SK-N-SH (cell line): ENCODE measurements around the gene DNAJC4. TPM values are rescaled to one million over a fixed set of nuclear protein-coding genes. Genes with fewer than 3 reads are reported as not detected.
A peak's percentile ranks its signal among the peaks of the same experiment; 100 is the strongest.

Experiments
- CTCF ChIA-PET: fragments of 300-600, 350-600 bp; formaldehyde crosslinking; extraction: SDS; loops from one replicate; lab custom pipeline; 2021; lab: Yijun Ruan, JAX
- POLR2A ChIA-PET: fragments of 350-600 bp; sonication (Branson Sonifier 250); formaldehyde crosslinking; extraction: SDS; loops from one replicate; lab custom pipeline; 2020; ENCODE audit warnings: antibody characterized with exemption, inconsistent platforms; lab: Yijun Ruan, JAX
- DNase-seq: peaks from one replicate; pipeline ENCODE4 v3.0.0; 2012
- H2AFZ ChIP-seq: fragments of 200-600 bp; sonication (generic); 2 replicates; pipeline ENCODE4 v1.8.1; 2016; ENCODE audit warnings: antibody characterized with exemption, mild to moderate bottlenecking, low read depth
- H3F3A ChIP-seq: fragments of 200-600 bp; sonication (generic); replicated peaks from 2 replicates; pipeline ENCODE3; 2016; ENCODE audit warnings: antibody characterized with exemption, mild to moderate bottlenecking; ENCODE audit not compliant: insufficient read depth
- H3K27ac ChIP-seq, 2 experiments: fragments of 200-500 bp in 1 of 2; fragments of 200-600 bp in 1 of 2; sonication (Bioruptor generic) in 1 of 2; sonication (generic), shearing (Covaris generic) in 1 of 2; 2 replicates each; pipeline versions ENCODE4 v1.5.1 to v1.6.1; 2014 to 2016; ENCODE audit warnings: low read depth in 2 of 2, inconsistent platforms in 1 of 2, low read length in 1 of 2, mild to moderate bottlenecking in 1 of 2, mixed read lengths in 1 of 2
- H3K27me3 ChIP-seq: fragments of 200-600 bp; sonication (generic), shearing (Covaris generic); 2 replicates; pipeline ENCODE4 v1.6.1; 2016; ENCODE audit warnings: mixed run types; ENCODE audit not compliant: insufficient read depth
- H3K36me3 ChIP-seq, 2 experiments: fragments of 200-500 bp in 1 of 2; fragments of 200-600 bp in 1 of 2; sonication (Bioruptor generic) in 1 of 2; sonication (generic) in 1 of 2; replicated peaks in 1 of 2; 2 replicates each; pipeline versions ENCODE3 to v1.5.1; 2014 to 2016; ENCODE audit warnings: low read length in 1 of 2, mild to moderate bottlenecking in 1 of 2; ENCODE audit not compliant: insufficient read depth in 2 of 2, control insufficient read depth in 1 of 2
- H3K4me1 ChIP-seq, 2 experiments: fragments of 200-500 bp in 1 of 2; fragments of 200-600 bp in 1 of 2; sonication (Bioruptor generic) in 1 of 2; sonication (generic), shearing (Covaris generic) in 1 of 2; 2 replicates each; pipeline versions ENCODE4 v1.5.1 to v1.6.1; 2014 to 2016; ENCODE audit warnings: low read depth in 1 of 2, low read length in 1 of 2, mixed run types in 1 of 2; ENCODE audit not compliant: insufficient read depth in 2 of 2, control insufficient read depth in 1 of 2
- H3K4me2 ChIP-seq: fragments of 200-600 bp; sonication (generic), shearing (Covaris generic); 2 replicates; pipeline ENCODE4 v1.6.1; 2017; ENCODE audit warnings: mixed run types
- H3K4me3 ChIP-seq, 2 experiments: fragments of 200-500 bp in 1 of 2; fragments of 200-600 bp in 1 of 2; sonication (Bioruptor generic) in 1 of 2; sonication (generic), shearing (Covaris generic) in 1 of 2; 2 replicates each; pipeline versions ENCODE4 v1.5.1 to v1.8.1; 2014 to 2016; ENCODE audit warnings: low read depth in 2 of 2, inconsistent platforms in 1 of 2, low read length in 1 of 2, mild to moderate bottlenecking in 1 of 2, mixed read lengths in 1 of 2, moderate library complexity in 1 of 2
- H3K79me2 ChIP-seq: fragments of 200-600 bp; sonication (generic); 2 replicates; pipeline ENCODE4 v1.8.1; 2017; ENCODE audit warnings: mild to moderate bottlenecking; ENCODE audit not compliant: insufficient read depth
- H3K9ac ChIP-seq: fragments of 200-600 bp; sonication (generic); 2 replicates; pipeline ENCODE4 v1.6.1; 2017; ENCODE audit warnings: mixed run types
- H3K9me2 ChIP-seq: fragments of 200-600 bp; sonication (generic); 2 replicates; pipeline ENCODE4 v1.6.1; 2017; ENCODE audit warnings: mixed run types
- H3K9me3 ChIP-seq: fragments of 200-600 bp; sonication (generic); 2 replicates; pipeline ENCODE4 v1.6.1; 2017; ENCODE audit warnings: mixed run types, mild to moderate bottlenecking, moderate library complexity
- H4K20me1 ChIP-seq: fragments of 200-600 bp; sonication (generic); 2 replicates; pipeline ENCODE4 v1.6.1; 2017; ENCODE audit warnings: mild to moderate bottlenecking, mixed run types; ENCODE audit not compliant: insufficient read depth
- CHD2 ChIP-seq: fragments of 150-350 bp; IDR thresholded peaks from 2 replicates; pipeline ENCODE4 v1.6.1; 2018; ENCODE audit warnings: low read length; ENCODE audit not compliant: partially characterized antibody
- ELF1 ChIP-seq: IDR thresholded peaks from 2 replicates; pipeline ENCODE4 v1.4.0; 2012
- FOXM1 ChIP-seq: IDR thresholded peaks from 2 replicates; pipeline ENCODE4 v1.4.0; 2012; ENCODE audit warnings: low read depth, mild to moderate bottlenecking
- GABPA ChIP-seq: IDR thresholded peaks from 2 replicates; pipeline ENCODE4 v1.4.0; 2012; ENCODE audit warnings: low read depth, mild to moderate bottlenecking
- GATA2 ChIP-seq: sonication (generic); formaldehyde crosslinking; IDR thresholded peaks from 2 replicates; pipeline ENCODE4 v1.5.0; 2020; ENCODE audit warnings: mild to moderate bottlenecking, missing genetic modification reagents
- JUND ChIP-seq: IDR thresholded peaks from 2 replicates; pipeline ENCODE4 v1.4.0; 2012
- MEF2A ChIP-seq: IDR thresholded peaks from 2 replicates; pipeline ENCODE4 v1.4.0; 2012; ENCODE audit warnings: low read depth, borderline replicate concordance
- MXI1 ChIP-seq: IDR thresholded peaks from 2 replicates; pipeline ENCODE4 v1.6.1; 2012; ENCODE audit warnings: mild to moderate bottlenecking, low read depth, low read length, improper control_type of control experiment
- NFIC ChIP-seq: IDR thresholded peaks from 2 replicates; pipeline ENCODE4 v1.4.0; 2012; ENCODE audit warnings: borderline replicate concordance
- NRF1 ChIP-seq: IDR thresholded peaks from 2 replicates; pipeline ENCODE4 v1.6.1; 2012; ENCODE audit warnings: low read depth, mild to moderate bottlenecking, low read length
- POLR2AphosphoS5 ChIP-seq: IDR thresholded peaks from 2 replicates; pipeline ENCODE4 v1.6.1; 2012; ENCODE audit warnings: low read depth, low read length
- RCOR1 ChIP-seq: fragments of 150-350 bp; IDR thresholded peaks from 2 replicates; pipeline ENCODE4 v1.6.1; 2017; ENCODE audit warnings: antibody characterized with exemption, low read length
- RXRA ChIP-seq: IDR thresholded peaks from 2 replicates; pipeline ENCODE4 v1.4.0; 2012; ENCODE audit warnings: low read depth, mild to moderate bottlenecking, borderline replicate concordance
- SIN3A ChIP-seq: IDR thresholded peaks from 2 replicates; pipeline ENCODE4 v1.6.1; 2012; ENCODE audit warnings: low read depth, mild to moderate bottlenecking, low read length, moderate library complexity, borderline replicate concordance
- SMC3 ChIP-seq: IDR thresholded peaks from 2 replicates; pipeline ENCODE4 v1.6.1; 2012; ENCODE audit warnings: low read depth, low read length, improper control_type of control experiment
- TAF1 ChIP-seq: IDR thresholded peaks from 2 replicates; pipeline ENCODE4 v1.6.1; 2012; ENCODE audit warnings: low read depth, mild to moderate bottlenecking, low read length, moderate library complexity, borderline replicate concordance
- TCF12 ChIP-seq: IDR thresholded peaks from 2 replicates; pipeline ENCODE4 v1.4.0; 2012
- TEAD4 ChIP-seq: IDR thresholded peaks from 2 replicates; pipeline ENCODE4 v1.4.0; 2012; ENCODE audit warnings: mild to moderate bottlenecking, borderline replicate concordance; ENCODE audit not compliant: insufficient read depth
- YY1 ChIP-seq: IDR thresholded peaks from 2 replicates; pipeline ENCODE4 v1.4.0; 2012; ENCODE audit warnings: low read depth, mild to moderate bottlenecking
- WGBS: methylation state at CpG from one replicate; pipeline ENCODE4 v1.1.6; 2017; ENCODE audit warnings: low lambda C conversion rate; 5-methylcytosine and 5-hydroxymethylcytosine counted together
- polyA plus RNA-seq, 3 experiments: library from polyadenylated mRNA; depleted of rRNA; stranded (reverse); fragments of >200 nt; gene quantifications; 2 replicates each; pipeline ENCODE4 v1.2.3, GENCODE V29; 2012
- TF ChIP-seq, protein P1 (sequence below): IDR thresholded peaks from 2 replicates; pipeline ENCODE4 v1.4.0; 2012; ENCODE audit warnings: low read depth, borderline replicate concordance
- TF ChIP-seq, protein P2 (sequence below): fragments of 200-600 bp; sonication (generic); IDR thresholded peaks from 2 replicates; pipeline ENCODE4 v1.6.1; 2017; ENCODE audit warnings: antibody characterized with exemption, mild to moderate bottlenecking, moderate library complexity
- TF ChIP-seq, protein P3 (sequence below): IDR thresholded peaks from 2 replicates; pipeline ENCODE4 v1.6.1; 2012; ENCODE audit warnings: mild to moderate bottlenecking, low read depth, low read length, moderate library complexity

Gene DNAJC4
- polyA plus RNA-seq, 1 of the 3 experiments (the other 2 are of a cell fraction), result 52.1 TPM

DNA sequence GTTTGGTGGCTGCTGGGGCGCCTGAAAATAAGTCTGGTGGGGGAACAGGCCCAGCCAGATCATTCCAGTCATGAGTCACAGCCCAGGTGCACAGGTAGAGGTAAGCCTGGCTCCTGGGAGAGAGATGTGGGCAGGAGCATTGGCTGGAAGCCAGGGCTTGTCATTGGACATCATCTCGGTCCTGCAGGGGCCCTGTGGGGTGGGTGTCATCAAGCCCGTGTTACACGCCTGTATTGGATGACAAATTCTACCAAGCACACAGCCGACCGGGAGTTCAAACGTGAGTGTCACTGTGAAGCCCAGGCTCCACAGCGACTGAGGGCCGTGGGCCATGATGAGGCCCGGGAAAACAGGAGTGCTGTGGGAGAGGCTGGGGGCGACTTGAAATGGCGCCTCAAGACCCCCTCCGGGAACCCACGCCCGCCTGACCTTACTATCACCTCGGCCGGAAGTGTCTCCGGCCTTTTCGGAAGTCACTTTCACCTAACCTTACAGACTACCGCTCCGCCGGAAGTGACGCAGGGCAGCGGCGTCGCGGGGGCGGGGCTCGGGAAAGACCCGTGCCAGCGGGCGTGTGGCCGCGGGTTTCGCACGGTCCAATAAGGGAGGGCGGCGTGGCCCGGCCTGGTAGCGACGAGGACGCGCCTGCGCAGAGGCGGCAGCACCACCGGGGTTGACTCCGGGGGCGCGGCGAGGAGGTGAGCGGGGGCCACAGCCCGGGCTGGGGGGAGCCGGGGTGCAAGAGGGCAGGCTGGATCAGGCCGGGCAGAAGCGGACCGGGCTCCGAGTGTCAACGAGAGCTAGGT, 10.3 kb downstream of the DNAJC4 start, which contains the start of gene FKBP2:
FKBP2 (plus strand) TSS at position 661 of the 806 bp plus-strand sequence. CDS start 1,293 bp downstream, outside the sequence.
- Histone ChIP-seq H4K20me1 (no peaks in the 10 kb centered on the region), H3K4me1 (peaks cover 15 to 41% of the 10 kb centered on the region in 2 experiments; a peak in 2 of 4 replicates), H2AFZ (peak within 1 kb of the TSS; percentile 63; the same call in 1 of the 2 replicates), H3K27me3 (no peaks in the 10 kb centered on the region), H3K9me2 (no peaks in the 10 kb centered on the region), H3K79me2 (peaks cover 43% of the 10 kb centered on the region), H3K27ac (peak within 1 kb of the TSS; percentile 94 to 98), H3K9ac (peak within 1 kb of the TSS; percentile 84), H3K9me3 (no peaks in the 10 kb centered on the region), H3F3A (peaks cover 28% of the 10 kb centered on the region), H3K4me3 (peak within 1 kb of the TSS; percentile 78 to 92), H3K36me3 (peaks cover 10 to 32% of the 10 kb centered on the region in 2 experiments), H3K4me2 (peak within 1 kb of the TSS; percentile 98)
- TF ChIP-seq MXI1 (peak; percentile 54; the same call in 1 of the 2 replicates), FOXM1 (peak; percentile 84), TCF12 (no peak), YY1 (no peak), TEAD4 (no peak), ELF1 (peak; percentile 74), RXRA (peak; percentile 52; the same call in 1 of the 2 replicates), POLR2AphosphoS5 (peak; percentile 86), RCOR1 (no peak), MEF2A (no peak), SMC3 (no peak), GATA2 (CRISPR knock-in tag) (no peak), NRF1 (peak; percentile 83), JUND (peak; percentile 19; the same call in 1 of the 2 replicates), TAF1 (peak; percentile 91; the same call in 1 of the 2 replicates), NFIC (peak; percentile 36), SIN3A (peak; percentile 68; the same call in 1 of the 2 replicates), GABPA (peak; percentile 89), CHD2 (peak; percentile 21)
- TF ChIP-seq, protein P1, sequence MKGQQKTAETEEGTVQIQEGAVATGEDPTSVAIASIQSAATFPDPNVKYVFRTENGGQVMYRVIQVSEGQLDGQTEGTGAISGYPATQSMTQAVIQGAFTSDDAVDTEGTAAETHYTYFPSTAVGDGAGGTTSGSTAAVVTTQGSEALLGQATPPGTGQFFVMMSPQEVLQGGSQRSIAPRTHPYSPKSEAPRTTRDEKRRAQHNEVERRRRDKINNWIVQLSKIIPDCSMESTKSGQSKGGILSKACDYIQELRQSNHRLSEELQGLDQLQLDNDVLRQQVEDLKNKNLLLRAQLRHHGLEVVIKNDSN, result no peak
- TF ChIP-seq, protein P2, sequence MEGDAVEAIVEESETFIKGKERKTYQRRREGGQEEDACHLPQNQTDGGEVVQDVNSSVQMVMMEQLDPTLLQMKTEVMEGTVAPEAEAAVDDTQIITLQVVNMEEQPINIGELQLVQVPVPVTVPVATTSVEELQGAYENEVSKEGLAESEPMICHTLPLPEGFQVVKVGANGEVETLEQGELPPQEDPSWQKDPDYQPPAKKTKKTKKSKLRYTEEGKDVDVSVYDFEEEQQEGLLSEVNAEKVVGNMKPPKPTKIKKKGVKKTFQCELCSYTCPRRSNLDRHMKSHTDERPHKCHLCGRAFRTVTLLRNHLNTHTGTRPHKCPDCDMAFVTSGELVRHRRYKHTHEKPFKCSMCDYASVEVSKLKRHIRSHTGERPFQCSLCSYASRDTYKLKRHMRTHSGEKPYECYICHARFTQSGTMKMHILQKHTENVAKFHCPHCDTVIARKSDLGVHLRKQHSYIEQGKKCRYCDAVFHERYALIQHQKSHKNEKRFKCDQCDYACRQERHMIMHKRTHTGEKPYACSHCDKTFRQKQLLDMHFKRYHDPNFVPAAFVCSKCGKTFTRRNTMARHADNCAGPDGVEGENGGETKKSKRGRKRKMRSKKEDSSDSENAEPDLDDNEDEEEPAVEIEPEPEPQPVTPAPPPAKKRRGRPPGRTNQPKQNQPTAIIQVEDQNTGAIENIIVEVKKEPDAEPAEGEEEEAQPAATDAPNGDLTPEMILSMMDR, result no peak
- TF ChIP-seq, protein P3, sequence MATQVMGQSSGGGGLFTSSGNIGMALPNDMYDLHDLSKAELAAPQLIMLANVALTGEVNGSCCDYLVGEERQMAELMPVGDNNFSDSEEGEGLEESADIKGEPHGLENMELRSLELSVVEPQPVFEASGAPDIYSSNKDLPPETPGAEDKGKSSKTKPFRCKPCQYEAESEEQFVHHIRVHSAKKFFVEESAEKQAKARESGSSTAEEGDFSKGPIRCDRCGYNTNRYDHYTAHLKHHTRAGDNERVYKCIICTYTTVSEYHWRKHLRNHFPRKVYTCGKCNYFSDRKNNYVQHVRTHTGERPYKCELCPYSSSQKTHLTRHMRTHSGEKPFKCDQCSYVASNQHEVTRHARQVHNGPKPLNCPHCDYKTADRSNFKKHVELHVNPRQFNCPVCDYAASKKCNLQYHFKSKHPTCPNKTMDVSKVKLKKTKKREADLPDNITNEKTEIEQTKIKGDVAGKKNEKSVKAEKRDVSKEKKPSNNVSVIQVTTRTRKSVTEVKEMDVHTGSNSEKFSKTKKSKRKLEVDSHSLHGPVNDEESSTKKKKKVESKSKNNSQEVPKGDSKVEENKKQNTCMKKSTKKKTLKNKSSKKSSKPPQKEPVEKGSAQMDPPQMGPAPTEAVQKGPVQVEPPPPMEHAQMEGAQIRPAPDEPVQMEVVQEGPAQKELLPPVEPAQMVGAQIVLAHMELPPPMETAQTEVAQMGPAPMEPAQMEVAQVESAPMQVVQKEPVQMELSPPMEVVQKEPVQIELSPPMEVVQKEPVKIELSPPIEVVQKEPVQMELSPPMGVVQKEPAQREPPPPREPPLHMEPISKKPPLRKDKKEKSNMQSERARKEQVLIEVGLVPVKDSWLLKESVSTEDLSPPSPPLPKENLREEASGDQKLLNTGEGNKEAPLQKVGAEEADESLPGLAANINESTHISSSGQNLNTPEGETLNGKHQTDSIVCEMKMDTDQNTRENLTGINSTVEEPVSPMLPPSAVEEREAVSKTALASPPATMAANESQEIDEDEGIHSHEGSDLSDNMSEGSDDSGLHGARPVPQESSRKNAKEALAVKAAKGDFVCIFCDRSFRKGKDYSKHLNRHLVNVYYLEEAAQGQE, result 0 out of 2 replicates have a peak, but pooled peaks have one; percentile 16
- POLR2A ChIA-PET, result interaction anchor here (0.6 to 12.4 kb wide), 10 partner anchors 8 to 151 kb away, joined by 3 to 112 read pairs (median 4); partner anchors contain the start of genes DNAJC4, ESRRA, NUDT22 and TRPT1
- CTCF ChIA-PET, result interaction anchor here (0.6 to 3.3 kb wide), 3 partner anchors 11 to 88 kb away, joined by 3 to 17 read pairs (median 3); partner anchors contain the start of gene PLCB3
- peak; percentile 97 for DNase-seq
- under 1% methylated on average over 40 of the region's 58 CpGs for WGBS
